IMR-90 (cell line): ENCODE measurements around the gene SLC4A8.

Experiments used
- BHLHE40 ChIP-seq: fragments of 150-350 bp; IDR thresholded peaks from 2 replicates; pipeline ENCODE4 v1.6.1; 2016; ENCODE audit warnings: mild to moderate bottlenecking, low read depth, low read length
- CEBPB ChIP-seq: IDR thresholded peaks from 2 replicates; pipeline ENCODE4 v1.6.1; 2012; ENCODE audit warnings: low read depth, low read length, improper control_type of control experiment
- CTCF ChIP-seq: conservative IDR thresholded peaks from 2 replicates; pipeline ENCODE4 v1.5.1; 2012; ENCODE audit warnings: mild to moderate bottlenecking, low read depth, low read length, improper control_type of control experiment
- FOS ChIP-seq: fragments of 150-350 bp; IDR thresholded peaks from 2 replicates; pipeline ENCODE4 v1.6.1; 2016; ENCODE audit warnings: low read depth, low read length
- MAFK ChIP-seq: IDR thresholded peaks from 2 replicates; pipeline ENCODE4 v1.6.1; 2012; ENCODE audit warnings: low read depth, low read length, improper control_type of control experiment
- MAZ ChIP-seq: IDR thresholded peaks from 2 replicates; pipeline ENCODE4 v1.6.1; 2012; ENCODE audit warnings: low read depth, mild to moderate bottlenecking, low read length, improper control_type of control experiment, moderate library complexity, borderline replicate concordance
- POLR2A ChIP-seq: IDR thresholded peaks from 2 replicates; pipeline ENCODE4 v1.6.1; 2012; ENCODE audit warnings: mild to moderate bottlenecking, low read depth, low read length
- RAD21 ChIP-seq: IDR thresholded peaks from 2 replicates; pipeline ENCODE4 v1.6.1; 2012; ENCODE audit warnings: low read length, improper control_type of control experiment
- RFX5 ChIP-seq: IDR thresholded peaks from 2 replicates; pipeline ENCODE4 v1.8.0; 2012; ENCODE audit warnings: low read depth, mild to moderate bottlenecking, low read length, moderate library complexity
- SMC3 ChIP-seq: fragments of 150-350 bp; IDR thresholded peaks from 2 replicates; pipeline ENCODE4 v1.6.1; 2016; ENCODE audit warnings: low read depth, mild to moderate bottlenecking, antibody characterized with exemption, low read length, moderate library complexity

GRCh38 chr12:51390457-51390856 lies 34.2 kb upstream of the SLC4A8 start:
- TF ChIP-seq CTCF (no peak), POLR2A (no peak), MAFK (no peak), RAD21 (no peak), SMC3 (no peak), MAZ (no peak), BHLHE40 (no peak), CEBPB (no peak), FOS (no peak), RFX5 (no peak)
